RPMI8226 (cell line): ENCODE measurements around the gene TUBB3.
"Not testable (repeated sequence)": the region's sequence is repeated elsewhere in the genome, so short reads cannot be mapped to it uniquely, and the experiment has no call there.

Source experiments
- DNase-seq: peaks from one replicate; pipeline ENCODE4 v3.0.0-alpha.2; 2015

The TUBB3 gene

DNA sequence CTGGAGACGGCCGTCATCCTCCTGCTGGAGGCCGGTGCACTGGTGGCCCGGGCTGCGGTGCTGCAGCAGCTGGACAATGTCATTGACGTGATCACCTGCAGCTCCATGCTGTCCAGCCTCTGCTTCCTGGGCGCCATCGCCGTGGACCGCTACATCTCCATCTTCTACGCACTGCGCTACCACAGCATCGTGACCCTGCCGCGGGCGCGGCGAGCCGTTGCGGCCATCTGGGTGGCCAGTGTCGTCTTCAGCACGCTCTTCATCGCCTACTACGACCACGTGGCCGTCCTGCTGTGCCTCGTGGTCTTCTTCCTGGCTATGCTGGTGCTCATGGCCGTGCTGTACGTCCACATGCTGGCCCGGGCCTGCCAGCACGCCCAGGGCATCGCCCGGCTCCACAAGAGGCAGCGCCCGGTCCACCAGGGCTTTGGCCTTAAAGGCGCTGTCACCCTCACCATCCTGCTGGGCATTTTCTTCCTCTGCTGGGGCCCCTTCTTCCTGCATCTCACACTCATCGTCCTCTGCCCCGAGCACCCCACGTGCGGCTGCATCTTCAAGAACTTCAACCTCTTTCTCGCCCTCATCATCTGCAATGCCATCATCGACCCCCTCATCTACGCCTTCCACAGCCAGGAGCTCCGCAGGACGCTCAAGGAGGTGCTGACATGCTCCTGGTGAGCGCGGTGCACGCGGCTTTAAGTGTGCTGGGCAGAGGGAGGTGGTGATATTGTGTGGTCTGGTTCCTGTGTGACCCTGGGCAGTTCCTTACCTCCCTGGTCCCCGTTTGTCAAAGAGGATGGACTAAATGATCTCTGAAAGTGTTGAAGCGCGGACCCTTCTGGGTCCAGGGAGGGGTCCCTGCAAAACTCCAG, 3.4 kb upstream of the TUBB3 start:
- DNase-seq: no peak

- DNase-seq: no peak
These were observed 2.4 kb upstream of the TUBB3 start for GRCh38 chr16:89920723-89921122.

GRCh38 chr16:89921131-89921701, 1.9 kb upstream of the TUBB3 start:
- DNase-seq: no peak

DNA sequence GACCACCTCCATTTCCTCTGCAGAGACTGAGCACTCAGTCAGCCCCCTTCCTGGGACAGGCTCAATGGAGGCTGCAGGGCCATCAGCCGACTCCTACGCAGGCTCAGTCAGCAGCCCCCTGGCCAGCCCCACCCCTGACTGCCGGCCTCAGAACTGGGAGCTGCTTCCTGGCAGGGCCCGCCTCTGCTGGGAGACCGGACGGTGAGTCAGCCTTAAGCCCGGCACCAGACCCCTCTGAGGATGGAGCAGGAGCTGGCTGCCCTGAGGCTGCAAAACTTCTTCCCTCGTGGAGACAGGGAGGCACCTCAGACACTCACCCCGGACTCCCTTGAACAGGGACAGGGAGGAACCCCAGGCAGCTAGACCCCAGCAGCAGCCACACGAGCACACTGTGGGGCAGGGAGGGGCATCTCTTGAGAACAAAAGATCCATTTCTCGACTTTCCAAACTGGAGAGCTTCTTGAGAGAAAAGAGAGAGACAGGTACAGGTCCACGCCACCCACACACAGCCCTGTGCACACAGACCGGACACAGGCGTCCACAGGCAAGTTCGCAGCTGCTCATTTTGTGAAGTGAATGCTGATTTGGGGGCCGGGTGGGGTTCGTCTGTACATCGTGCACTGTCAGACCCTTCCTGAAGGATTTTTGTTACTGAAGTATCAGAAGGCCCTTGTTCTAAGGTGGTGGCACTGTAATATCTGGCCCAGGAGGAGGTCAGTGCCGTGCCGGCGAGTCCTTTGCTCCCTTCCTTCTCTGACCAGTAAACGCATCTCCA, 1.3 kb upstream of the TUBB3 start:
- DNase-seq: no peak

DNA sequence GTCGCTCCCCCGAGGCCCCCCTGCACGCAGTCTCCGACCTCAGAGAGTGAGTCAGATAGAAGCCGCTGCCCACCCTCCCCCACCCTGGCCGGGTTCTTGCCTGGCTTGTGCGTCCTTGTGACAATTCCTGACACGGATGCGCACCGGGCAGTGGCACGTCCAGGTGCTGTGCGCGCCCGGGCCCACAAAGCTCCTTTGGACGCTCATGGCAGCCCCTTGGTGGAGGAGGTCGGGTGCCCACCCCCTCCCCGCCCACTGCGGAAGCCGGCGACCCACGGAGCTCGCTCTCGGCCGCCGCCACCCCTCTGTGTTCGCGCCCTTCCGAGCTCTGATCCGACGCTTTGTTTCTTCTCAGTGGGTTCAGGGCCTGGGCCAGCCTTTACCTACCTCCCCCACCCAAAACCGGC, 662 bp upstream of the TUBB3 start:
- DNase-seq: no peak

DNA sequence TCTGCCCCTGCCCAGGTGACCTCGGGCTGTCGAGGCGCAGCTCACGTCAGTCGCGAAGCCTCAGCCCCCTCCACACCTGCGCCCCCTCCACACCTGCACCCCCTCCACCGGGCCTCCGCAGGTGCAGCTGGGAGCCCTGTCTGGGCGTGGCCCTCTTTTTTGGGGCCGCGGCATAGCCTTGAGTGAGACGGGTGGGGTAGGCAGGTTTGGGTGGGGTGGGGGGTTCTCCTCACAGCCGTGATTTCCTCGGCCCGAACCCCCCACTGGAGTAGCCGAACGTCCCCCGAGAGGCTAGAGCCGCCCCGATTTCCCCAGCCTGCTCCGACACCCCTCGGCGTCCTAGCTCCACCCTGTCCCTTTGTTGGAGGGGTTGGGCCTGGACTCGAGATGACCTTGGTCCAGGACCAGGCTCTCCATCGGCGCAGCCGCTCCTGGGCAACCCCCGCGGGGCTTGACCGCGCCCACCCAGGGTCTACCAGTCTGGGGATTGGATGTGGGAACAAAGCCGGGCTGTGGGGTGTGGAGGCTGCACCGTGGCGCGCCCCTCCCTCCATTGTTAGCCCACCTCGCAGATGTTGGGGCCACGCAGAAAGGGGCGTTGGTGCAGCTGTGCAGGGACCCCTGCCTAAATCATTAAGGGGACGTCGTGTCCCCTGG, 626 bp downstream of the TUBB3 start:
- DNase-seq: peak; percentile 16

- DNase-seq: peak; percentile 74
These were observed 1.3 kb downstream of the TUBB3 start for GRCh38 chr16:89924297-89924924.

- no peak for DNase-seq
These were observed 1.8 kb downstream of the TUBB3 start for GRCh38 chr16:89924925-89925307.

- no peak for DNase-seq
These were observed 2.5 kb downstream of the TUBB3 start for GRCh38 chr16:89925596-89926079.

DNA sequence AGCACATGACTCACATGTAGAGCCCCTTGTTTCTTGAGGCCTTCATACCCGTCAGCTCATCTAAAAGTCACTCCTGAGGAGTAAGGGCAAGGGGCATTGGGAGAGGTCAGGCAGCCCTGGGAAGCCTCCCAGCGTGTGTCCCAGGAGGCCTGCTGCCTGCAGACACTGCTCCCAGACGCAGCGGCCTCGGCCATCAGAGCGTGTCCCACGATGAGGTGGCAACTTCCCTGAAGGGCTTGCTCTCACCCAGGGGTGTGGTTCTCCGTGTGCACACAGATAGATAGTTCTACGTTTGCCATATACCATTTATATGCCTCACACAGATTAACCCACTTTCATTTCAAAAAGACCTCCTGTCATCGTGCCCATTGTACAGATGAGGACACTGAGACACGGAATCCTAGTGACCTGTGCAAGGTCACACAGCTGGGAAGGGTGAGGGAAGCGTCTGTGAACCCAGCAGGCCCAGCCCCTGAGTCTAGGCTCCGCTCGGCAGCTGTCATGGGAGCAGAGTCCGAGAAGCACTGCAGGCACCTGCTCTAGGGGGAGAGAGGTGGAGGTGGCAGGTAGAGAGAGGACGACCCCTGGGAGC, 8.3 kb downstream of the TUBB3 start:
- DNase-seq: no peak

- DNase-seq: no peak
These were observed 8.8 kb downstream of the TUBB3 start for GRCh38 chr16:89931964-89932363.

- not testable (repeated sequence) for DNase-seq
These were observed 10.9 kb downstream of the TUBB3 start for GRCh38 chr16:89934019-89934418.

DNA sequence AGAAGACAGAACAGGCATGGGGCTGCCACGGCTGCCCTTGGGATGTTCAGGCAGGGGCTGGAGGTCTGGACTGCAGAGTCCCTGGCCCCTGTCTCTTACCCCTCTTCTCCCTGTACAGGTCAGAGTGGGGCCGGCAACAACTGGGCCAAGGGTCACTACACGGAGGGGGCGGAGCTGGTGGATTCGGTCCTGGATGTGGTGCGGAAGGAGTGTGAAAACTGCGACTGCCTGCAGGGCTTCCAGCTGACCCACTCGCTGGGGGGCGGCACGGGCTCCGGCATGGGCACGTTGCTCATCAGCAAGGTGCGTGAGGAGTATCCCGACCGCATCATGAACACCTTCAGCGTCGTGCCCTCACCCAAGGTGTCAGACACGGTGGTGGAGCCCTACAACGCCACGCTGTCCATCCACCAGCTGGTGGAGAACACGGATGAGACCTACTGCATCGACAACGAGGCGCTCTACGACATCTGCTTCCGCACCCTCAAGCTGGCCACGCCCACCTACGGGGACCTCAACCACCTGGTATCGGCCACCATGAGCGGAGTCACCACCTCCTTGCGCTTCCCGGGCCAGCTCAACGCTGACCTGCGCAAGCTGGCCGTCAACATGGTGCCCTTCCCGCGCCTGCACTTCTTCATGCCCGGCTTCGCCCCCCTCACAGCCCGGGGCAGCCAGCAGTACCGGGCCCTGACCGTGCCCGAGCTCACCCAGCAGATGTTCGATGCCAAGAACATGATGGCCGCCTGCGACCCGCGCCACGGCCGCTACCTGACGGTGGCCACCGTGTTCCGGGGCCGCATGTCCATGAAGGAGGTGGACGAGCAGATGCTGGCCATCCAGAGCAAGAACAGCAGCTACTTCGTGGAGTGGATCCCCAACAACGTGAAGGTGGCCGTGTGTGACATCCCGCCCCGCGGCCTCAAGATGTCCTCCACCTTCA, 11.7 kb downstream of the TUBB3 start:
- DNase-seq: no peak

DNA sequence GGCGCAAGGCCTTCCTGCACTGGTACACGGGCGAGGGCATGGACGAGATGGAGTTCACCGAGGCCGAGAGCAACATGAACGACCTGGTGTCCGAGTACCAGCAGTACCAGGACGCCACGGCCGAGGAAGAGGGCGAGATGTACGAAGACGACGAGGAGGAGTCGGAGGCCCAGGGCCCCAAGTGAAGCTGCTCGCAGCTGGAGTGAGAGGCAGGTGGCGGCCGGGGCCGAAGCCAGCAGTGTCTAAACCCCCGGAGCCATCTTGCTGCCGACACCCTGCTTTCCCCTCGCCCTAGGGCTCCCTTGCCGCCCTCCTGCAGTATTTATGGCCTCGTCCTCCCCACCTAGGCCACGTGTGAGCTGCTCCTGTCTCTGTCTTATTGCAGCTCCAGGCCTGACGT, 12.5 kb downstream of the TUBB3 start:
- DNase-seq: not testable (repeated sequence)

DNA sequence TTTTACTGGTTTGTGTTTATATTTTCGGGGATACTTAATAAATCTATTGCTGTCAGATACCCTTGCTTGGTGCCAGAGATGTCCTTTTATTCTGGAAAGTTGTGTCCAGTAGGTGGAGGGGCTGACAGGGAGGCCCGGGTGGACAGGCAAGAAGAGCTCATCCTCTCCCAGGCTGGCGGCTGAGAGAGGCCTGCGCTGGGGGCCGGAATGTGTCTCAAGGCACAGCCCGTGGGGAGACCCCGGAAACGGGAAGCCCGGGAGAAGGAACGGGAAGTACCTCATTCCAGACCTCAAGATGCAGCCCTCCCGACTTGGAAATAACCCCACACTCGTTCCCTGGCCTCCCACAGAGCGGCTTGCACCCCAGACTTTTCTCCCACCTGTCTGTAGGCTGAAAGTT, 12.9 kb downstream of the TUBB3 start:
- no peak for DNase-seq

DNA sequence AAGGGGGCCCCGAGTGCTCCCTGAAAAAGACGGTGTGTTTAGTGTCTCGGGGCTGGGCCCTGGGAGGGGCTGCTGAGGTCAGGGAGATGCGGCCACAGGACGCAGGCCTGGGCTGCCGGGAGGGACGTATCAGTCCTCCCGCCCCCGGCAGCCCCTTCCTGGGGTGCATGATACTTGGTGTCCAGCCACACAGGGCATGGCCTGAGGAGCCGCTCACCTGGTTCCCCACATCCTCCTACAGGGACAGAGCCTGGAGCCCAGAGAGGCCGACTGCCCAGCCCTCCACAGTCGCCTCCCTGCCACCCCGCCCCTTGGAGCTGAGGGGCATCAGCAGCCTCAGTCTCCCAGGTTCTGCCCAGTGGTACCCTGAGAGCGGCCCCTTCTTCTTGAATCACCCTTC, 13.4 kb downstream of the TUBB3 start:
- no peak for DNase-seq

- no peak for DNase-seq
These were observed 13.8 kb downstream of the TUBB3 start for GRCh38 chr16:89936981-89937380.

GRCh38 chr16:89938175-89938885, 15.2 kb downstream of the TUBB3 start:
- DNase-seq: peak; percentile 51

DNA sequence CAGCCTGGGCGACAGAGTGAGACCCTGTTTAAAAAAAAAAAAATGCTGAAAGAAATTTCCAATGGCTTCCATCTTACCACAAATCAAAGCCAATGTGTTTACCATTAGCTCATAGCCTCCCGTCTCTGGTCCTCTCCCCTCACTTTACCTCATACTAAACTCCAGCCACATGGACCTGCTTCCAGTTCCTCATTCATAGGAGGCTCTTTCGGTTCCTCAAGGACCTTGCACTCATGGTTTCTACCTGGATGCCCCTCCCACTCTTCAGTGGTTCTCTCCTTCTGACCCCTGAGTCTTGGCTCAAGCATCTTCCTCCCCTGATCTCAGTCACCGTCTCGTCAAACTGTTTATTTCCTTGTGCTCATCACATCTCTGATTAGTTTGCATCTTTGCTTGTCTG, 21.6 kb downstream of the TUBB3 start:
- DNase-seq: peak; percentile 85

- no peak for DNase-seq
These were observed 22.5 kb downstream of the TUBB3 start for GRCh38 chr16:89945654-89946053.
